ENCODE data around the gene FASN.
A peak's percentile ranks its signal among the peaks of the same experiment; 100 is the strongest.

- TF ChIP-seq CTCF (IDR thresholded peaks at IDR 0.05) (no peak), POLR2AphosphoS5 (IDR thresholded peaks at IDR 0.05; ENCODE audit: low read depth, low read length) (0 out of 2 replicates have a peak, but pooled peaks have one; percentile 3), TCF7L2 (IDR thresholded peaks at IDR 0.05; ENCODE audit: low read depth, low read length) (no peak)
- TF ChIP-seq, protein P1, sequence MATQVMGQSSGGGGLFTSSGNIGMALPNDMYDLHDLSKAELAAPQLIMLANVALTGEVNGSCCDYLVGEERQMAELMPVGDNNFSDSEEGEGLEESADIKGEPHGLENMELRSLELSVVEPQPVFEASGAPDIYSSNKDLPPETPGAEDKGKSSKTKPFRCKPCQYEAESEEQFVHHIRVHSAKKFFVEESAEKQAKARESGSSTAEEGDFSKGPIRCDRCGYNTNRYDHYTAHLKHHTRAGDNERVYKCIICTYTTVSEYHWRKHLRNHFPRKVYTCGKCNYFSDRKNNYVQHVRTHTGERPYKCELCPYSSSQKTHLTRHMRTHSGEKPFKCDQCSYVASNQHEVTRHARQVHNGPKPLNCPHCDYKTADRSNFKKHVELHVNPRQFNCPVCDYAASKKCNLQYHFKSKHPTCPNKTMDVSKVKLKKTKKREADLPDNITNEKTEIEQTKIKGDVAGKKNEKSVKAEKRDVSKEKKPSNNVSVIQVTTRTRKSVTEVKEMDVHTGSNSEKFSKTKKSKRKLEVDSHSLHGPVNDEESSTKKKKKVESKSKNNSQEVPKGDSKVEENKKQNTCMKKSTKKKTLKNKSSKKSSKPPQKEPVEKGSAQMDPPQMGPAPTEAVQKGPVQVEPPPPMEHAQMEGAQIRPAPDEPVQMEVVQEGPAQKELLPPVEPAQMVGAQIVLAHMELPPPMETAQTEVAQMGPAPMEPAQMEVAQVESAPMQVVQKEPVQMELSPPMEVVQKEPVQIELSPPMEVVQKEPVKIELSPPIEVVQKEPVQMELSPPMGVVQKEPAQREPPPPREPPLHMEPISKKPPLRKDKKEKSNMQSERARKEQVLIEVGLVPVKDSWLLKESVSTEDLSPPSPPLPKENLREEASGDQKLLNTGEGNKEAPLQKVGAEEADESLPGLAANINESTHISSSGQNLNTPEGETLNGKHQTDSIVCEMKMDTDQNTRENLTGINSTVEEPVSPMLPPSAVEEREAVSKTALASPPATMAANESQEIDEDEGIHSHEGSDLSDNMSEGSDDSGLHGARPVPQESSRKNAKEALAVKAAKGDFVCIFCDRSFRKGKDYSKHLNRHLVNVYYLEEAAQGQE (IDR thresholded peaks at IDR 0.05; ENCODE audit: insufficient read depth in 1 of 2, low read depth in 2 of 2, low read length in 1 of 2), result no peak
These were observed 1.3 kb downstream of the FASN start for GRCh38 chr17:82096709-82097183.

Data from Panc1 (cell line).